Testis (tissue), 3 donors: ENCODE measurements around the gene CHCHD3. TPM values are rescaled to one million over a fixed set of nuclear protein-coding genes. Genes with fewer than 3 reads are reported as not detected.
"Not testable (repeated sequence)": the region's sequence is repeated elsewhere in the genome, so short reads cannot be mapped to it uniquely, and the experiment has no call there.

Experiments
- DNase-seq: peaks from one replicate; pipeline ENCODE4 v3.0.0-alpha.2; 2019
- H3K27ac ChIP-seq, 2 donors: fragments of 200-600 bp; sonication (generic); one replicate each; pipeline ENCODE4 v1.5.1; 2019
- H3K27me3 ChIP-seq: fragments of 200-600 bp; sonication (generic); one replicate; pipeline ENCODE4 v1.5.1; 2019
- H3K36me3 ChIP-seq: fragments of 200-600 bp; sonication (generic); one replicate; pipeline ENCODE4 v1.5.1; 2017; ENCODE audit warnings: low read depth; ENCODE audit errors: missing control alignments
- H3K4me1 ChIP-seq: fragments of 200-600 bp; sonication (generic); one replicate; pipeline ENCODE4 v1.5.1; 2019
- H3K4me3 ChIP-seq, 2 donors: fragments of 200-600 bp; sonication (generic); one replicate each; pipeline ENCODE4 v1.5.1; 2017 to 2019
- H3K9me3 ChIP-seq: fragments of 200-600 bp; sonication (generic); one replicate; pipeline ENCODE4 v1.5.1; 2017
- CTCF ChIP-seq, 3 experiments: fragments of 450-650 bp in 2 of 3; fragments of 200-600 bp in 1 of 3; sonication (generic) in 1 of 3; IDR thresholded peaks; one replicate each; pipeline ENCODE4 v1.5.1; 2016 to 2019; ENCODE audit warnings: antibody characterized with exemption in 3 of 3, mild to moderate bottlenecking in 2 of 3, moderate library complexity in 1 of 3
- POLR2A ChIP-seq: fragments of 450-650 bp; IDR thresholded peaks from one replicate; pipeline ENCODE4 v1.6.1; 2017; ENCODE audit warnings: antibody characterized with exemption, mild to moderate bottlenecking, moderate library complexity
- WGBS, 2 donors: methylation state at CpG; one replicate each; pipeline ENCODE4 v1.1.5; 2018; 5-methylcytosine and 5-hydroxymethylcytosine counted together
- intact Hi-C: fragments of 100-400 bp; cut with DNase I; formaldehyde crosslinking; loops from one replicate; pipeline ENCODE4 v1.15.1; 2023; ENCODE audit warnings: low total_unique reads
- polyA plus RNA-seq: library from polyadenylated mRNA; stranded (reverse); fragments of 350-450 nt; fragmentation: Illumina TruSeq; extraction: RNeasy Lipid Tissue Mini Kit (QIAGEN cat#74804); gene quantifications from one replicate; pipeline ENCODE4 v1.2.3, GENCODE V29; 2014; ENCODE audit warnings: low read depth, low replicate concordance; ENCODE audit not compliant: insufficient read depth
- total RNA-seq, 2 donors: library from RNA; depleted of rRNA; stranded (reverse); fragments of >200 nt; gene quantifications; one replicate each; pipeline ENCODE4 v1.2.3, GENCODE V29; 2016

The CHCHD3 gene
- total and polyA plus RNA-seq, 3 donors from 2014 or later = 44.0 to 53.0 (median 47.9) TPM

GRCh38 chr7:132895231-132895630 is 186.7 kb downstream of the CHCHD3 start:
- no peaks in the 10 kb centered on the region for H3K4me1 ChIP-seq
- H3K4me3 ChIP-seq = no peak overlapping the region
- H3K36me3 ChIP-seq = no peaks in the 10 kb centered on the region
- no peak for DNase-seq
- H3K9me3 ChIP-seq = no peaks in the 10 kb centered on the region
- intact Hi-C loops = no loop called here
- TF ChIP-seq CTCF (IDR thresholded peaks at IDR 0.05) (no peak), POLR2A (no peak)
- H3K27me3 ChIP-seq = no peaks in the 10 kb centered on the region
- H3K27ac ChIP-seq = no peak overlapping the region
- WGBS, 2 donors = 94 to 96% methylated on average over 6 of the region's 6 CpGs

- no peak for DNase-seq
- Histone ChIP-seq H3K4me1 (no peaks in the 10 kb centered on the region), H3K36me3 (no peaks in the 10 kb centered on the region), H3K9me3 (no peaks in the 10 kb centered on the region), H3K27me3 (no peaks in the 10 kb centered on the region), H3K4me3 (no peak overlapping the region), H3K27ac (no peak overlapping the region)
- WGBS, 2 donors = 95 to 98% methylated on average over 4 of the region's 4 CpGs
- intact Hi-C loops = no loop called here
- TF ChIP-seq CTCF (IDR thresholded peaks at IDR 0.05) (no peak), POLR2A (no peak)
Measured at GRCh38 chr7:132893560-132893959, 188.3 kb downstream of the CHCHD3 start.

- H3K27me3 ChIP-seq, H3K36me3 ChIP-seq, H3K4me1 ChIP-seq, H3K4me3 ChIP-seq, H3K9me3 ChIP-seq, DNase-seq, H3K27ac ChIP-seq, intact Hi-C loops: not testable (repeated sequence)
- 100% methylated on average over 1 to 4 of the region's 4 CpGs for WGBS, 2 donors
Measured at GRCh38 chr7:132892744-132893143, 189.1 kb downstream of the CHCHD3 start.

DNA sequence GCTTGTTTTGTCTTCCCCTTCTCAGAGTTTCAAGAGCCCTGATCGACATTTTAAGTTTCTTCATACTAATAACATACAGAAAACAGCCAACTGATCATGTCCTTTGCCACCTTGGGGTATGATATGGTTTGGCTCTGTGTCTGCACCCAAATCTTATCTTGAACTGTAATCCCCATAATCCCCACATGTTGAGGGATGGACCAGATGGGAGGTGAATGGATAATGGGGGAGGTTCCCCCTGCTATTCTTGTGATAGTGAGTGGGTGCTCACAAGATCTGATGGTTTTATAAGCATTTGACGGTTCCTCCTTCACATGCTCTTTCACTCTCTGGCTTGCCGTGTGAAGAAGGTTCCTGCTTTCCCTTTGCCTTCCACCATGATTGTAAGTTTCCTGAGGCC is 190.3 kb downstream of the CHCHD3 start:
- no peaks in the 10 kb centered on the region for H3K27me3 ChIP-seq
- intact Hi-C loops = no loop called here
- no peaks in the 10 kb centered on the region for H3K4me1 ChIP-seq
- H3K4me3 ChIP-seq = no peak overlapping the region
- DNase-seq = no peak
- 95 to 96% methylated on average over 3 of the region's 3 CpGs for WGBS, 2 donors
- no peaks in the 10 kb centered on the region for H3K9me3 ChIP-seq
- H3K27ac ChIP-seq = no peak overlapping the region
- no peak for TF ChIP-seq CTCF (IDR thresholded peaks at IDR 0.05)
- no peak for TF ChIP-seq POLR2A
- no peaks in the 10 kb centered on the region for H3K36me3 ChIP-seq

DNA sequence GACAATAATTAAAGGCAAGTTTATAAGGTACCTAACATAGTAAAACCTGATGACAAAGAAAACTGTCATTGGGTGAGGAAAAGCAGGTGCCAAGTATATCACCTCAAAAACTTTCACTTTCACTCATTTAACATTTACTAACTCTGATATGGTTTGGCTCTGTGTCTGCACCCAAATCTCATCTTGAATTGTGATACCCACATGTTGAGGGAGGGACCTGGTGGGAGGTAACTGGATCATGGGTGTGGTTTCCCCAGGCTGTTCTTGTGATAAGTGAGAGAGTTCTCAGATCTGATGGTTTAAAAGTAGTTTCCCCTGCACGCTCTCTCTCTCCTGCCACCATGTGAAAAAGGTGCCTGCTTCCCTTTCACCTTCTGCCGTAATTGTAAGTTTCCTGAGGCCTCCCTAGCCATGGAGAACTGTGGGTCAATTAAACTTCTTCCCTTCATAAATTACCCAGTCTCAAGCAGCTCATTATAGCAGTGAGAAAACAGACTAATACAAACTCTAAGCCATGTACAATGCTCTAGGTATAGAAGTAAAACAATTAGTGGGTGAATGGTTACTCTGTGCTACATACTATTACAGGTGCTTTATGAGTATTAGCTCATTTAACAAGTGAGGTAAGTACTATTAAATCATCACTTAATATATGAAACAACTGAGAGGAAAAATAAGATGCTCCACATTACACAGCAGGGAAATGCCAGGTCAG is 199.0 kb downstream of the CHCHD3 start:
- WGBS, 2 donors = 87 to 93% methylated on average over 2 of the region's 2 CpGs

More for the DNA sequence above, 199.0 kb downstream of the CHCHD3 start:
- Histone ChIP-seq H3K9me3 (no peaks in the 10 kb centered on the region), H3K4me3 (no peak overlapping the region), H3K36me3 (no peaks in the 10 kb centered on the region), H3K4me1 (no peaks in the 10 kb centered on the region), H3K27ac (no peak overlapping the region), H3K27me3 (no peaks in the 10 kb centered on the region)
- intact Hi-C loops = no loop called here
- DNase-seq = no peak
- TF ChIP-seq POLR2A (no peak), CTCF (IDR thresholded peaks at IDR 0.05) (no peak)
